SW 1271 (cell line): ENCODE data around the gene HTR2B.
"Not testable (repeated sequence)": the region's sequence is repeated elsewhere in the genome, so short reads cannot be mapped to it uniquely, and the experiment has no call there.

Experiments
- DNase-seq, 2 experiments: peaks; one replicate each; lab custom pipeline; 2025; lab: John Stamatoyannopoulos, UW

Gene HTR2B

GRCh38 chr2:231093933-231094332 is 30.9 kb downstream of the HTR2B start:
- DNase-seq: no peak

- DNase-seq: no peak
These were observed 36.1 kb downstream of the HTR2B start for GRCh38 chr2:231088754-231089153.

DNA sequence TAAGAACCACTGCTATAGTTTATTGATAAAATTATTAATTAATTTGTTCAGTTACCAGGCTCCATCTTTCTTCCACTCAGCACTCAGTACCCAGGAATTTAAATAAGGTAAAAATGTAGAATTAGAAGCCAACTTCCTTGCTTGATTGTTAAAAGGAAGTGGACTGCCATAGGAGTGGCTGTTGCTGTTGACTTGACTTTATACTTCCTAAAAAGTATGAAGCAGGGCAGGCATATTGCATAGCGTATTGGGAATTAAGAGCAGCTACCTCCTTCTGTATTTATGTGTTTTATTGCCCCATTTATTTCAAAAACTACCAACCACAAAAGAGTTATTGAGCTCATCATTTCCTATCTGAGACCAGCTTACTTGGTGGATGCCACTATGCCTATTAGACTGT is 40.3 kb downstream of the HTR2B start:
- DNase-seq: no peak

DNA sequence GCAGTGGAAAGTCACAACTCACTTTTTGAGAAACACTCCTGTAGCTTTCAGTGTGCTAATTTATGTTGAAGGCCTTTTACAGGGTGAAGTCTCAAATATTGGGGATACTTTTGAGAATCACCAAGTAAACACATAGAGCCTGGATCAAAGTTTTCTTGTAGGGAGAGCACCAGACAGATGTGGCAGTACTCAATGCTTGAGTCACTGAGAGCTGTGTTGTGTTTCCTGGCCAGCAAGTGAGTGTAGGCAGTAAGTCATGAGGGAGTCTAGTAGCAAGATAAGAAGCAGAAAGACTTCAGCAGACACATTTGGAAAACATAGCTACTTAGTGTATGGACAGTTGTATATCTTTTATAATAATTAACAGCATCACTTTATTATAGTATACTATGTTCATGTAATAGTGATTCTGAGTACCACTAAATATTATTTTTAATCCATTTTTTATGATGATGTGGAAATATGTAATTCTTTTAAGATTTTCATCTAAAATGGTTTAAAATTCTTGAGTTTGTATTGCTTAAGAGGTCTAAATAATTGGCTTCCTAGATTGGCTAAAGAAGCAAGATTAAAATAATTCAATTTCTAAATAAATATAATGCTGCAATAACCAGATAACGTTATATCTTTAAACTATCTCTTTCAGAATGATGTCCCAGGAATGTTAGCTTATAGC is 55.3 kb downstream of the HTR2B start:
- no peak for DNase-seq

DNA sequence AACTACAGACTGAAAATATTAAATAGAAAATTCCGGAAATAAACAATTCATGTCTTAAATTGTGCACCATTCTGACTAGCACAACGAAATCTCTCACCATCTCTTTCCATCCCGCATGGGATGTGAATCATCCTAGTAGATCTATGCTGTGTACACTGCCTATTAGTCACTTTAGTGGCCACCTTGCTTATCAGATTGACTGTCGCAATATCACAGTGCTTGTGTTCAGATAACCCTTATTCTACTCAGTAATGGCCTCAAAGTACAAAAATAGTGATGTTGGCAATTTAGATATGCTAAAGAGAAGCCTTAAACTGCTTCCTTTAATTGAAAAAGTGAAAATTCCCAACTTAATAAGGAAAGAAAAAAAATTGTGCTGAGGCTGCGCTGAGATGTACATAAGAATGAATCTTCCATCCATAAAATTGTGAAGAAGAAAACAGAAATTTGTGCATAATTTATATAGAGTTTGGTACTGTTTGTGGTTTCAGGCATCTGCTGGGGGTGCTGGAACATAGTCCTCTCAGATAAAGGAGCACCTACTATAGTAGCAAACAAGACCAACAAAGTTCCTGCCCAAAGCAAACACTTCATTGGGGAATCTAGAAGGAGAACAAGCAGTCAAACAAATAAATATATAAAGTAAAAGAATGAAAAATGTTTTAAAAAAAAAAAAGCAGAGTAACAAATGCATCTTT is 56.2 kb downstream of the HTR2B start:
- DNase-seq: peak; percentile 46 to 66

DNA sequence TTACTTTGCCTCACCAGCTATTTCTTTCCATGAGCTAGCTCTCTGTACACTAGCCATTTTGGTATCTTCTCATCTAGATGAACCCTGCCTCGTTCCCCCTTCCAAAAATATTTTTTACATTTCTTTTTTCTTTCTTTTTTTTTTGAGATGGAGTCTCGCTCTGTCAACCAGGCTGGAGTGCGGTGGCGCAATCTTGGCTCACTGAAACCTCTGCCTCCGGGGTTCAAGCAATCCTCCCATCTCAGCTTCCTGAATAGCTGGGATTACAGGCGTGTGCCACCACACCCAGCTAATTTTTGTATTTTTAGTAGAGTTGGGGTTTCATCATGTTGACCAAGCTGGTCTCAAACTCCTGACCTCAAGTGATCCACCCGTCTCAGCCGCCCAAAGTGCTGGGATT is 57.3 kb downstream of the HTR2B start:
- not testable (repeated sequence) for DNase-seq

- DNase-seq: no peak
These were observed 58.9 kb downstream of the HTR2B start for GRCh38 chr2:231065966-231066365.

DNA sequence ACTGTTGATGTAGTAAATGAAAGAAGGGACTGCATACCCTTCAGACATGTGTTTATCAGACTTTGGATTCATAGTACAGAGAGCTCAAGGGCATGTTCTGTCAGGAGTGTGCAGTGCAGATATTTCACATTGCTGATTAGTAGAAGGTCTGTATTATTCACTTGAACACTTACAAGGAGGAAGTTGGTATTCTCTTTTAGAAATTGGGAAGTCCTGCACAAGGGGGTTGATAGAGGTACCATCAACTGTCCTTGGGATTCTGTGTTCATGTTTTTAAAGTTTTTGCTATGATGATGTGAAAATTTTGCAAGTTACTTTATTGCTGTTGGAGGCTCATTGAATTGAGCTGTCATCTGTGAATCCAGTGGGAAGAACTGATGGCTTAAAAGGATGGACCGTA is 61.5 kb downstream of the HTR2B start:
- DNase-seq: no peak

GRCh38 chr2:231062776-231063175 is 62.1 kb downstream of the HTR2B start:
- DNase-seq: no peak

- DNase-seq: no peak
These were observed 65.1 kb downstream of the HTR2B start for GRCh38 chr2:231059756-231060155.

DNA sequence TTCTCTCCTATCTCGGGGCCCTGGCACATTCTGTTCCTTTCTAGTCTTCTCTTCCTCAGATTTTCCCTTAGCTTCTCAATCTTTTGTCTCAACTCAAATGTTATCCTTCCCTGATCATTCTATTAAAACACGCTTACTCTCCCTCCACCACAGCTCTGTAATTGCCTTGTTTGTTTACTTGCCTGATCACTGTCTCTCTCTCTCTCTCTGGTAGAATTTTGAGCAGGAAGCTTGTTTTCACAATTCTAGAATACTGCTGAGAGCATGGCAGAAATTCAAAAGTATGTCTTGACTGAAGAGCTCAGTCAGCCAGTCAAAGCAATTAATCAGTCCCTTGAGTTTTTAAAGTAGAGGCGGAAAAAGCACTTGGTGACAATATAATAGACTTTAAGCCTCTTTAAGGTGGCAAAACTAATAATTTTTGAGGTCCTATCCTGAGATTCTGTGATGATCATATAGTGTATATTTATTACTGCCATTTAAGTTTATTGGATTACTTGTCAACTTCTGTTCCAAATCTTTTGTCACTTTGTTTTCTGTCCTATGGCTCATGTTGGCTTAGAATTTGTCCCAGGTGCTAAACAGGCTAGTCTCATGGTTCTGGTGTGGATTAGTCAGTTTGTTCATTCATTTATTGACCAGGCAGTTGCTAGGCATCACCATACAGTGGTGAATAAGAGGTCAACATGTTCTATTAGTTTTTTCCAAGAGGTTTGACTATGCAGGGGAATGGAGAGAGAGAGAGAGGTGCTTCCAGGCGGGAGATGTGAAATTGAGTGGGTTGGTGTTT is 65.9 kb downstream of the HTR2B start:
- no peak for DNase-seq
